Liver (tissue), 9 donors: ENCODE measurements around the gene MOSPD3. TPM values are rescaled to one million over a fixed set of nuclear protein-coding genes. Genes with fewer than 3 reads are reported as not detected.

Experiments used
- DNase-seq: peaks from one replicate; pipeline ENCODE4 v3.0.0-alpha.2; 2017; ENCODE audit warnings: low spot score
- H3K27ac ChIP-seq, 2 donors: one replicate each; pipeline ENCODE4 v1.7.0; 2013; ENCODE audit warnings: inconsistent platforms in 2 of 2, low read length in 2 of 2, control low read depth in 1 of 2, low read depth in 1 of 2, mild to moderate bottlenecking in 1 of 2
- H3K27me3 ChIP-seq, 4 donors: one replicate each; pipeline versions ENCODE4 v1.6.1 to v1.7.0; 2013; ENCODE audit warnings: low read length in 3 of 4, inconsistent platforms in 1 of 4, mild to moderate bottlenecking in 1 of 4, moderate library complexity in 1 of 4; ENCODE audit not compliant: control insufficient read depth in 4 of 4, insufficient read depth in 4 of 4
- H3K36me3 ChIP-seq, 4 donors: one replicate each; pipeline versions ENCODE4 v1.6.1 to v1.7.0; 2013; ENCODE audit warnings: low read length in 3 of 4, mild to moderate bottlenecking in 3 of 4, low read depth in 1 of 4, moderate library complexity in 1 of 4; ENCODE audit not compliant: control insufficient read depth in 4 of 4, insufficient read depth in 3 of 4
- H3K4me1 ChIP-seq, 4 donors: one replicate each; pipeline versions ENCODE4 v1.6.1 to v1.7.0; 2013; ENCODE audit warnings: low read length in 3 of 4, mild to moderate bottlenecking in 3 of 4, moderate library complexity in 1 of 4; ENCODE audit not compliant: control insufficient read depth in 4 of 4, insufficient read depth in 4 of 4
- H3K4me3 ChIP-seq, 3 donors: one replicate each; pipeline versions ENCODE4 v1.6.1 to v1.7.0; 2013; ENCODE audit warnings: low read length in 3 of 3, control low read depth in 1 of 3, low read depth in 1 of 3, mild to moderate bottlenecking in 1 of 3
- H3K9ac ChIP-seq, 2 donors: one replicate each; pipeline ENCODE4 v1.7.0; 2013; ENCODE audit warnings: low read length in 2 of 2, mild to moderate bottlenecking in 2 of 2, moderate library complexity in 2 of 2, control low read depth in 1 of 2, low read depth in 1 of 2
- H3K9me3 ChIP-seq, 4 donors: one replicate each; pipeline versions ENCODE4 v1.6.1 to v1.7.0; 2013; ENCODE audit warnings: low read length in 3 of 4; ENCODE audit not compliant: control insufficient read depth in 4 of 4
- CTCF ChIP-seq: fragments of 150-350 bp; IDR thresholded peaks from 2 replicates; pipeline ENCODE4 v1.5.1; 2017; ENCODE audit warnings: improper control_type of control experiment, low read depth, low read length; ENCODE audit not compliant: missing input control
- EGR1 ChIP-seq, 2 donors: IDR thresholded peaks; 2 replicates each; pipeline ENCODE4 v1.6.1; 2016 to 2018; ENCODE audit warnings: antibody characterized with exemption in 2 of 2, low read depth in 2 of 2
- GABPA ChIP-seq, 2 donors: IDR thresholded peaks in 1 of 2; conservative IDR thresholded peaks in 1 of 2; 2 replicates each; pipeline ENCODE4 v1.6.1; 2016; ENCODE audit warnings: antibody characterized with exemption in 2 of 2, mild to moderate bottlenecking in 1 of 2, moderate library complexity in 1 of 2
- HNF4A ChIP-seq, 2 donors: conservative IDR thresholded peaks; 2 replicates each; pipeline ENCODE4 v1.6.1; 2016; ENCODE audit warnings: antibody characterized with exemption in 2 of 2, mild to moderate bottlenecking in 2 of 2
- JUND ChIP-seq, 2 donors: IDR thresholded peaks; 2 replicates each; pipeline ENCODE4 v1.6.1; 2016; ENCODE audit warnings: antibody characterized with exemption in 2 of 2
- NR2F2 ChIP-seq: IDR thresholded peaks from 2 replicates; pipeline ENCODE4 v1.6.1; 2016; ENCODE audit warnings: antibody characterized with exemption
- RAD21 ChIP-seq, 2 donors: IDR thresholded peaks; 2 replicates each; pipeline ENCODE4 v1.6.1; 2016; ENCODE audit warnings: antibody characterized with exemption in 2 of 2, mild to moderate bottlenecking in 2 of 2
- RXRA ChIP-seq, 2 donors: IDR thresholded peaks; 2 replicates each; pipeline ENCODE4 v1.6.1; 2017 to 2018; ENCODE audit warnings: antibody characterized with exemption in 2 of 2, mild to moderate bottlenecking in 1 of 2
- SP1 ChIP-seq: IDR thresholded peaks from 2 replicates; pipeline ENCODE4 v1.6.1; 2018; ENCODE audit warnings: antibody characterized with exemption, mild to moderate bottlenecking
- YY1 ChIP-seq: IDR thresholded peaks from 2 replicates; pipeline ENCODE4 v1.6.1; 2016; ENCODE audit warnings: antibody characterized with exemption, mild to moderate bottlenecking
- WGBS: extraction: QIAGEN DNeasy Blood & Tissue Kit; methylation state at CpG from one replicate; pipeline ENCODE4 v1.1.7; 2013; 5-methylcytosine and 5-hydroxymethylcytosine counted together
- polyA plus RNA-seq, 2 donors: library from polyadenylated mRNA; stranded (reverse) in 1 of 2; unstranded in 1 of 2; fragments of 200-250 nt in 1 of 2; fragments of >200 nt in 1 of 2; fragmentation: Nextera tagmentation in 1 of 2; extraction: Ambion mirVana in 1 of 2; gene quantifications; one replicate each; pipeline versions ENCODE4 v1.2.1 to v1.2.3, GENCODE V29; 2013 to 2015
- total RNA-seq, 2 donors: library from RNA; depleted of rRNA; stranded (reverse); fragments of >200 nt; gene quantifications; one replicate each; pipeline ENCODE4 v1.2.3, GENCODE V29; 2014
- TF ChIP-seq, protein P1 (sequence below): IDR thresholded peaks from 2 replicates; pipeline ENCODE4 v1.6.1; 2016; ENCODE audit warnings: antibody characterized with exemption
- TF ChIP-seq, protein P2 (sequence below): IDR thresholded peaks from 2 replicates; pipeline ENCODE4 v1.6.1; 2016; ENCODE audit warnings: antibody characterized with exemption, mild to moderate bottlenecking
- TF ChIP-seq, protein P3 (sequence below): IDR thresholded peaks from 2 replicates; pipeline ENCODE4 v1.6.1; 2016; ENCODE audit warnings: antibody characterized with exemption
- TF ChIP-seq, protein P4 (sequence below): IDR thresholded peaks from 2 replicates; pipeline ENCODE4 v1.6.1; 2016; ENCODE audit warnings: antibody characterized with exemption
- donor health status: healthy.
- donor health status: healthy.
- donor health status: healthy.
- donor health status: healthy.
- donor health status: healthy.

MOSPD3 gene
- total and polyA plus RNA-seq, 4 donors: 3.5 to 15.7 (median 8.6) TPM

DNA sequence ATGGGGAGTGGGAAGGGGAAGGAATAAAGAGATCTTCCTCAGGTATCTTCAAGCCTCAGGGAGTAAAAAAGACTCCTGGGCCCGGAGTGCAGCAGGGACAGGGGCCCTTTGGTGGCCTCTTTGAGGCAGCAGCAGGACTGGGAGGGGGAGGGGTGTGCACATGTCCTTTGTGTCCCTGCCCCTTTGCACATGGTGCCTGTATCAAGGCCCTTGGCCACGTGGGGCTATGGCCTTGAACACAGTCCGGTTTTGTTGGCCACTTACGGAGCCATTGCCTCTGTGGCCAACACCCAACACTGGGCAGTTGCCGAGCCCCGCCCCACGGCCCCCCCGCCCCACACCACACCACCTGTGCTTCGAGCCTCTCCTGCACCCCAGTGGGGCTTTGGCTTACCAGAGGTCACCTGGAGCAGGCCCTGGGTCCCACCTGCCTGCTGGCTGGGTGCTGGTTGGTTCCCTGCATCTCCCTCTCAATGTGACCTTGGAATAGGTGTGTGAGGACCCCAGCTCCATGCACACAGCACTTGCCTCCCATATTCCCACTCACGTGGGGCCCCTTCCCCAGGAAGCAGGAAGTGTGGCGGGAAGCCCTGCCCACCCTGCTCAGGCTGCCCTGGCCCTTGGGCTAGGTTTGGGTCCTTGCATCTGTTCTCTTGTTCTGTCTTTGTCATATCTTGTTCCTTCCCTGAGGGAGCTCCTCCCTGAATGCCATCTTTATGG is 44.0 kb upstream of the MOSPD3 start (continued):
- TF ChIP-seq, protein P1, sequence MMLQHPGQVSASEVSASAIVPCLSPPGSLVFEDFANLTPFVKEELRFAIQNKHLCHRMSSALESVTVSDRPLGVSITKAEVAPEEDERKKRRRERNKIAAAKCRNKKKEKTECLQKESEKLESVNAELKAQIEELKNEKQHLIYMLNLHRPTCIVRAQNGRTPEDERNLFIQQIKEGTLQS: no peak
- TF ChIP-seq, protein P2, sequence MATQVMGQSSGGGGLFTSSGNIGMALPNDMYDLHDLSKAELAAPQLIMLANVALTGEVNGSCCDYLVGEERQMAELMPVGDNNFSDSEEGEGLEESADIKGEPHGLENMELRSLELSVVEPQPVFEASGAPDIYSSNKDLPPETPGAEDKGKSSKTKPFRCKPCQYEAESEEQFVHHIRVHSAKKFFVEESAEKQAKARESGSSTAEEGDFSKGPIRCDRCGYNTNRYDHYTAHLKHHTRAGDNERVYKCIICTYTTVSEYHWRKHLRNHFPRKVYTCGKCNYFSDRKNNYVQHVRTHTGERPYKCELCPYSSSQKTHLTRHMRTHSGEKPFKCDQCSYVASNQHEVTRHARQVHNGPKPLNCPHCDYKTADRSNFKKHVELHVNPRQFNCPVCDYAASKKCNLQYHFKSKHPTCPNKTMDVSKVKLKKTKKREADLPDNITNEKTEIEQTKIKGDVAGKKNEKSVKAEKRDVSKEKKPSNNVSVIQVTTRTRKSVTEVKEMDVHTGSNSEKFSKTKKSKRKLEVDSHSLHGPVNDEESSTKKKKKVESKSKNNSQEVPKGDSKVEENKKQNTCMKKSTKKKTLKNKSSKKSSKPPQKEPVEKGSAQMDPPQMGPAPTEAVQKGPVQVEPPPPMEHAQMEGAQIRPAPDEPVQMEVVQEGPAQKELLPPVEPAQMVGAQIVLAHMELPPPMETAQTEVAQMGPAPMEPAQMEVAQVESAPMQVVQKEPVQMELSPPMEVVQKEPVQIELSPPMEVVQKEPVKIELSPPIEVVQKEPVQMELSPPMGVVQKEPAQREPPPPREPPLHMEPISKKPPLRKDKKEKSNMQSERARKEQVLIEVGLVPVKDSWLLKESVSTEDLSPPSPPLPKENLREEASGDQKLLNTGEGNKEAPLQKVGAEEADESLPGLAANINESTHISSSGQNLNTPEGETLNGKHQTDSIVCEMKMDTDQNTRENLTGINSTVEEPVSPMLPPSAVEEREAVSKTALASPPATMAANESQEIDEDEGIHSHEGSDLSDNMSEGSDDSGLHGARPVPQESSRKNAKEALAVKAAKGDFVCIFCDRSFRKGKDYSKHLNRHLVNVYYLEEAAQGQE: peak; percentile 69
- peak; percentile 6 to 61 for TF ChIP-seq EGR1 (IDR thresholded peaks at IDR 0.05; ENCODE audit: low read depth in 2 of 2)

- no peaks in the 10 kb centered on the region for H3K9me3 ChIP-seq
- H3K27ac ChIP-seq: peak overlapping the region; percentile 84 to 90
- peak in 1 of 2 donors; percentile 83 for TF ChIP-seq EGR1 (IDR thresholded peaks at IDR 0.05; ENCODE audit: low read depth in 2 of 2)
- TF ChIP-seq, protein P3, sequence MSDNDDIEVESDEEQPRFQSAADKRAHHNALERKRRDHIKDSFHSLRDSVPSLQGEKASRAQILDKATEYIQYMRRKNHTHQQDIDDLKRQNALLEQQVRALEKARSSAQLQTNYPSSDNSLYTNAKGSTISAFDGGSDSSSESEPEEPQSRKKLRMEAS: peak; percentile 45
- TF ChIP-seq RAD21 (IDR thresholded peaks at IDR 0.05): peak; percentile 60 to 66
- TF ChIP-seq, protein P4, sequence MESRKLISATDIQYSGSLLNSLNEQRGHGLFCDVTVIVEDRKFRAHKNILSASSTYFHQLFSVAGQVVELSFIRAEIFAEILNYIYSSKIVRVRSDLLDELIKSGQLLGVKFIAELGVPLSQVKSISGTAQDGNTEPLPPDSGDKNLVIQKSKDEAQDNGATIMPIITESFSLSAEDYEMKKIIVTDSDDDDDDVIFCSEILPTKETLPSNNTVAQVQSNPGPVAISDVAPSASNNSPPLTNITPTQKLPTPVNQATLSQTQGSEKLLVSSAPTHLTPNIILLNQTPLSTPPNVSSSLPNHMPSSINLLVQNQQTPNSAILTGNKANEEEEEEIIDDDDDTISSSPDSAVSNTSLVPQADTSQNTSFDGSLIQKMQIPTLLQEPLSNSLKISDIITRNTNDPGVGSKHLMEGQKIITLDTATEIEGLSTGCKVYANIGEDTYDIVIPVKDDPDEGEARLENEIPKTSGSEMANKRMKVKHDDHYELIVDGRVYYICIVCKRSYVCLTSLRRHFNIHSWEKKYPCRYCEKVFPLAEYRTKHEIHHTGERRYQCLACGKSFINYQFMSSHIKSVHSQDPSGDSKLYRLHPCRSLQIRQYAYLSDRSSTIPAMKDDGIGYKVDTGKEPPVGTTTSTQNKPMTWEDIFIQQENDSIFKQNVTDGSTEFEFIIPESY: no peak
- TF ChIP-seq, protein P1: no peak
- no peak for TF ChIP-seq GABPA (IDR thresholded peaks at IDR 0.05 in 1 of 2, conservative IDR thresholded peaks at IDR 0.05 in 1 of 2)
- TF ChIP-seq CTCF: peak; percentile 77
- TF ChIP-seq NR2F2: peak; percentile 17
- peak in 1 of 2 donors; percentile 71 for TF ChIP-seq RXRA (IDR thresholded peaks at IDR 0.05)
- no peak for TF ChIP-seq JUND (IDR thresholded peaks at IDR 0.05)
- TF ChIP-seq HNF4A (conservative IDR thresholded peaks at IDR 0.05): peak; percentile 53 to 69
- TF ChIP-seq, protein P2: peak; percentile 82
- peak; percentile 45 for TF ChIP-seq SP1
- TF ChIP-seq YY1: peak; percentile 61
- peaks cover 35 to 74% (median 61%) of the 10 kb centered on the region in 4 donors for H3K4me1 ChIP-seq
- peak overlapping the region; percentile 26 to 54 for H3K9ac ChIP-seq
- H3K36me3 ChIP-seq: peaks cover 0 to 2% (median under 1%) of the 10 kb centered on the region in 4 donors
- H3K27me3 ChIP-seq: no peaks in the 10 kb centered on the region
- DNase-seq: peak; percentile 81
- H3K4me3 ChIP-seq: peak overlapping the region in 1 of 3 donors; percentile 52
- WGBS: 14% methylated on average over 36 of the region's 36 CpGs
These were observed 43.2 kb upstream of the MOSPD3 start for GRCh38 chr7:100568896-100569844.
